K562 (cell line): Measurements from ENCODE around the gene HTR1D. TPM values are rescaled to one million over a fixed set of nuclear protein-coding genes. Genes with fewer than 3 reads are reported as not detected.

Source experiments
- ATAC-seq: fragments of 200-7000 bp; cut with Tn5 transposase; 3 replicates; pipeline ENCODE4 v1.9.1; 2020; ENCODE audit warnings: moderate library complexity
- BruUV-seq: library from RNA; stranded (reverse); fragments of 400-500 nt; replicated peaks from 2 replicates; lab custom pipeline; 2021; lab: Mats Ljungman, UMichigan
- CTCF ChIA-PET: fragments of 300-600 bp; formaldehyde crosslinking; extraction: SDS; loops from one replicate; lab custom pipeline; 2021; ENCODE audit warnings: low intra/inter-chr PET ratio; lab: Yijun Ruan, JAX
- POLR2A ChIA-PET: fragments of 300-600, 350-650 bp; sonication (Branson Sonifier 250); formaldehyde crosslinking; extraction: SDS; loops from one replicate; lab custom pipeline; 2021; ENCODE audit warnings: antibody characterized with exemption, inconsistent platforms; lab: Yijun Ruan, JAX
- DNase-seq, 4 experiments: peaks; one replicate each; pipeline versions ENCODE4 v3.0.0 to v3.0.0-alpha.2; 2011 to 2018; ENCODE audit warnings: low spot score in 3 of 4, mixed read lengths in 3 of 4; ENCODE audit errors: extremely low read depth in 1 of 4
- FAIRE-seq: peaks from 2 replicates; lab custom pipeline; 2011; peaks lifted over from hg19 to GRCh38; lab: Jason Lieb, UNC
- H2AFZ ChIP-seq: 2 replicates; pipeline ENCODE4 v1.6.0; 2011; ENCODE audit warnings: low read depth, low read length, control low read depth, inconsistent platforms
- H3K27ac ChIP-seq: fragments of 200-600 bp; 3 replicates; pipeline ENCODE4 v1.8.0; 2011; ENCODE audit warnings: low read depth, mild to moderate bottlenecking, control low read depth, inconsistent platforms, low read length, moderate library complexity, mixed read lengths; ENCODE audit errors: extremely low read depth
- H3K27me3 ChIP-seq, 2 experiments: fragments of 300-600 bp in 1 of 2; 2 replicates in 1 of 2; 3 replicates in 1 of 2; pipeline versions ENCODE4 v1.6.0 to v1.8.0; 2011; ENCODE audit warnings: inconsistent platforms in 2 of 2, low read length in 2 of 2, mild to moderate bottlenecking in 1 of 2, mixed read lengths in 1 of 2, moderate library complexity in 1 of 2; ENCODE audit not compliant: control insufficient read depth in 2 of 2, insufficient read depth in 2 of 2
- H3K36me3 ChIP-seq: fragments of 300-600 bp; 3 replicates; pipeline ENCODE4 v1.8.0; 2011; ENCODE audit warnings: mild to moderate bottlenecking, low read length, inconsistent platforms; ENCODE audit not compliant: control insufficient read depth, insufficient read depth
- H3K4me1 ChIP-seq, 2 experiments: fragments of 200-600 bp in 1 of 2; replicated peaks in 1 of 2; 2 replicates in 1 of 2; 3 replicates in 1 of 2; pipeline versions ENCODE4 v1.5.1 to v1.8.0; 2011; ENCODE audit warnings: inconsistent platforms in 2 of 2, low read length in 2 of 2, mild to moderate bottlenecking in 1 of 2, mixed read lengths in 1 of 2, moderate library complexity in 1 of 2; ENCODE audit not compliant: control insufficient read depth in 2 of 2, insufficient read depth in 2 of 2
- H3K4me2 ChIP-seq: 2 replicates; pipeline ENCODE4 v1.6.1; 2011; ENCODE audit warnings: low read length, control low read depth, inconsistent platforms, mixed read lengths; ENCODE audit not compliant: insufficient read depth
- H3K4me3 ChIP-seq: fragments of 200-600 bp; sonication (generic), shearing (Covaris generic); 2 replicates; pipeline ENCODE4 v1.5.1; 2016; ENCODE audit warnings: control low read depth, inconsistent platforms
- H3K79me2 ChIP-seq: fragments of 200-600 bp; 3 replicates; pipeline ENCODE4 v1.8.0; 2011; ENCODE audit warnings: low read length, inconsistent platforms; ENCODE audit not compliant: control insufficient read depth, insufficient read depth
- H3K9ac ChIP-seq, 2 experiments: 2 replicates each; pipeline versions ENCODE4 v1.6.0 to v1.6.1; 2011; ENCODE audit warnings: low read depth in 2 of 2, low read length in 2 of 2, control low read depth in 1 of 2, inconsistent platforms in 1 of 2, mild to moderate bottlenecking in 1 of 2, mixed read lengths in 1 of 2; ENCODE audit not compliant: insufficient read depth in 1 of 2
- H3K9me1 ChIP-seq: one replicate; pipeline ENCODE4 v1.6.0; 2011; ENCODE audit warnings: inconsistent platforms, mild to moderate bottlenecking, low read length, moderate library complexity; ENCODE audit not compliant: control insufficient read depth, insufficient read depth
- H3K9me3 ChIP-seq: replicated peaks from 2 replicates; pipeline ENCODE4 v1.5.1; 2011; ENCODE audit warnings: low read depth, low read length, inconsistent platforms; ENCODE audit not compliant: control insufficient read depth, insufficient read depth
- H4K20me1 ChIP-seq: replicated peaks from 2 replicates; pipeline ENCODE4 v1.6.1; 2011; ENCODE audit warnings: low read length, inconsistent platforms, mixed read lengths; ENCODE audit not compliant: control insufficient read depth, insufficient read depth
- CHD2 ChIP-seq: IDR thresholded peaks from 2 replicates; pipeline ENCODE4 v1.6.1; 2011; ENCODE audit warnings: low read depth, low read length
- KLF10 ChIP-seq: fragments of 250-450 bp; sonication (Bioruptor Pico); IDR thresholded peaks from 2 replicates; pipeline ENCODE4 v1.6.1; 2021; ENCODE audit warnings: matching md5 sums
- MAFK ChIP-seq: IDR thresholded peaks from 2 replicates; pipeline ENCODE4 v1.6.1; 2011; ENCODE audit warnings: low read length, improper control_type of control experiment
- MYC ChIP-seq, 2 experiments: fragments of 250-450 bp in 1 of 2; sonication (Bioruptor Pico) in 1 of 2; IDR thresholded peaks; 2 replicates each; pipeline versions ENCODE4 v1.5.1 to v1.6.1; 2012 to 2021; ENCODE audit warnings: low read depth in 2 of 2, borderline replicate concordance in 1 of 2, improper control_type of control experiment in 1 of 2, low read length in 1 of 2, mild to moderate bottlenecking in 1 of 2, moderate library complexity in 1 of 2
- ZKSCAN1 ChIP-seq: fragments of 150-350 bp; IDR thresholded peaks from 2 replicates; pipeline ENCODE4 v1.6.1; 2016; ENCODE audit warnings: low read depth, low read length
- ZNF146 ChIP-seq: IDR thresholded peaks from one replicate; pipeline ENCODE4 v1.6.1; 2018; ENCODE audit warnings: missing compliant biosample characterization; ENCODE audit not compliant: unreplicated experiment
- ZNF316 ChIP-seq: fragments of 450-650 bp; IDR thresholded peaks from 2 replicates; pipeline ENCODE4 v1.6.1; 2016
- ZNF77 ChIP-seq: fragments of 250-450 bp; sonication (Bioruptor Pico); IDR thresholded peaks from 2 replicates; pipeline ENCODE4 v1.5.0; 2020
- WGBS: fragments of 100-300 bp; shearing (Covaris generic); methylation state at CpG from one replicate; pipeline ENCODE4 v1.1.6; 2016; ENCODE audit warnings: low coverage, mixed read lengths; ENCODE audit not compliant: insufficient coverage; ENCODE audit errors: missing lambda C conversion rate; 5-methylcytosine and 5-hydroxymethylcytosine counted together
- in situ Hi-C: fragments of 300-500 bp; cut with MboI; formaldehyde crosslinking; loops from 4 replicates; pipeline ENCODE4 v1.15.0; 2018; ENCODE audit warnings: inconsistent platforms, mixed read lengths
- intact Hi-C: fragments of 100-400 bp; cut with micrococcal nuclease; formaldehyde crosslinking; loops from 2 replicates; pipeline ENCODE4 v1.14.2; 2022
- polyA plus RNA-seq, 8 experiments: library from polyadenylated mRNA; depleted of rRNA in 4 of 8; stranded (reverse) in 5 of 8; unstranded in 3 of 8; fragments of >200 nt; fragmentation: Nextera tagmentation in 2 of 8; fragmentation: Illumina TruSeq in 1 of 8; extraction: Ambion mirVana in 2 of 8; extraction: Trizol in 1 of 8; gene quantifications; 2 replicates each; pipeline versions ENCODE4 v1.2.1 to v1.2.3, GENCODE V29; 2011 to 2014; ENCODE audit warnings: inconsistent platforms in 1 of 8, missing spikeins in 1 of 8
- total RNA-seq, 7 experiments: library from RNA; depleted of rRNA in 6 of 7; stranded (reverse); fragments of >200 nt in 6 of 7; fragmentation: Illumina TruSeq in 2 of 7; extraction: Trizol in 2 of 7; gene quantifications; 2 replicates each; pipeline versions ENCODE4 v1.2.1 to v1.2.3, GENCODE V29; 2011 to 2021; ENCODE audit warnings: low replicate concordance in 1 of 7
- TF ChIP-seq, protein P1 (sequence below): sonication (generic); formaldehyde crosslinking; IDR thresholded peaks from 2 replicates; pipeline ENCODE4 v1.8.0; 2022; ENCODE audit warnings: mild to moderate bottlenecking, missing genetic modification reagents
- TF ChIP-seq, protein P2 (sequence below): fragments of 200-800 bp; sonication (Bioruptor generic); IDR thresholded peaks from 2 replicates; pipeline ENCODE4 v1.6.1; 2017; ENCODE audit warnings: missing genetic modification characterization, missing compliant biosample characterization

The HTR1D gene
- total and polyA plus RNA-seq, 9 of the 15 experiments (the other 6 are each of a cell fraction or from before 2014, with no cell fraction given), result 0.03 to 0.09 (median 0.04) TPM; not detected in 4

DNA sequence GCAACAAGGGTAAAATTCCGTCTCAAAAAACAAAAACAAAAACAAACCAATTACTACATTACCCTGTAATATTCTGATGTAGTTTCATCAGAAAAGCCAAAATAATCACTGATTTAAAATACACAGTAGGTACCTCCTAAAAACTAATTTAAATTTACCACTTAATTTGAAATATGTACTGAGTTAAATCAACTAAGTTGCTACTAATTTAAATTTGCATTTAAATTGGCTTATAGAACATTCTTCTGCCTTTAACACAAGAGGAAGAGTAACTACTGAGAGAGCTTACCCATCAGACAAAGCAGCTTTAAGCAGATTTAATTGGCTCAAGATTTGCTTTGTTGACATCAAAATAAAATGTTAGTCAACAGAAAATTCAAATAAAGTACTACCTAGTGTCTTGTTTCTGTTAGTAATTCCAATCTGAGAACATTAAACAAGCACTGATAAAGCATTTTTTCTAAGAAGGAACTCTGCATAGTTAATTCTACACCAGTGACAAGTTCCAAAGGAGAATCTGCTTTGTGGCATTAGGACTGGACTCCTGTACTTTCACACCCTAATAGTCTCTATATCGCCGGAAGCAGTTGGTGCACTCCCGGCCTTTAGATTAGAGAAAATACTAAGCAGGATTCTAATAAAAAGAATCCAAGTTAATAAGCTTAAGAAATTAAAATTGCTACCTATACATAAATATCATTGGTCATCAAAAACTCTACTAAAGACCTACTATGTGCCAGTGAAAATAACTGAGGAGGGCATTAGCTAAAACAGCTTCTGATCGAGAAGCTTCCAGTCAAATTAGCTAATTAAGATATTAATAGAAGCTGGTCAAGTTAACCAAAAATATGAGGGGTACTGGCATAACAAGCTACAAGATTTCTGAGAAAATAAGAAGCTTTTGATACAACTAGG is 57.1 kb downstream of the HTR1D start:
- no peak for ATAC-seq

More for the DNA sequence above, 57.1 kb downstream of the HTR1D start:
- 64% methylated on average over 5 of the region's 5 CpGs for WGBS
- in situ Hi-C loops, result no loop called here
- BruUV-seq, result no TSS peak
- Histone ChIP-seq H3K79me2 (peaks cover 67% of the 10 kb centered on the region), H3K9me3 (no peaks in the 10 kb centered on the region), H3K36me3 (no peaks in the 10 kb centered on the region), H3K4me1 (peaks cover 4 to 5% of the 10 kb centered on the region in 2 experiments; a peak in 2 of 5 replicates), H3K4me3 (no peak overlapping the region), H4K20me1 (peaks cover 4% of the 10 kb centered on the region; the same call in 1 of the 2 replicates), H3K9ac (no peak overlapping the region), H3K9me1 (no peaks in the 10 kb centered on the region), H3K27ac (no peak overlapping the region), H2AFZ (no peak overlapping the region), H3K27me3 (no peaks in the 10 kb centered on the region), H3K4me2 (no peak overlapping the region)
- DNase-seq, result no peak
- no peak for FAIRE-seq
- POLR2A ChIA-PET, result interaction anchor here (0.6 to 3.6 kb wide), 7 partner anchors 8 to 491 kb away, joined by 3 to 15 read pairs (median 4); partner anchors contain the start of gene LUZP1
- intact Hi-C loops, result no loop called here
- TF ChIP-seq MAFK (no peak), MYC (IDR thresholded peaks at IDR 0.05; ENCODE audit: low read depth, low read length) (no peak), MYC (CRISPR knock-in tag; IDR thresholded peaks at IDR 0.05; ENCODE audit: borderline replicate concordance, low read depth) (no peak), ZKSCAN1 (peak; percentile 79), ZNF77 (CRISPR knock-in tag) (no peak), ZNF316 (peak; percentile 57), KLF10 (no peak), ZNF146 (no peak), CHD2 (no peak)
- TF ChIP-seq, protein P1, sequence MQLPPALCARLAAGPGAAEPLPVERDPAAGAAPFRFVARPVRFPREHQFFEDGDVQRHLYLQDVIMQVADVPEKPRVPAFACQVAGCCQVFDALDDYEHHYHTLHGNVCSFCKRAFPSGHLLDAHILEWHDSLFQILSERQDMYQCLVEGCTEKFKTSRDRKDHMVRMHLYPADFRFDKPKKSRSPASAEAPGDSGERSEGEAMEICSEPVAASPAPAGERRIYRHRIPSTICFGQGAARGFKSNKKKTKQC (CRISPR knock-in tag), result no peak
- TF ChIP-seq, protein P2, sequence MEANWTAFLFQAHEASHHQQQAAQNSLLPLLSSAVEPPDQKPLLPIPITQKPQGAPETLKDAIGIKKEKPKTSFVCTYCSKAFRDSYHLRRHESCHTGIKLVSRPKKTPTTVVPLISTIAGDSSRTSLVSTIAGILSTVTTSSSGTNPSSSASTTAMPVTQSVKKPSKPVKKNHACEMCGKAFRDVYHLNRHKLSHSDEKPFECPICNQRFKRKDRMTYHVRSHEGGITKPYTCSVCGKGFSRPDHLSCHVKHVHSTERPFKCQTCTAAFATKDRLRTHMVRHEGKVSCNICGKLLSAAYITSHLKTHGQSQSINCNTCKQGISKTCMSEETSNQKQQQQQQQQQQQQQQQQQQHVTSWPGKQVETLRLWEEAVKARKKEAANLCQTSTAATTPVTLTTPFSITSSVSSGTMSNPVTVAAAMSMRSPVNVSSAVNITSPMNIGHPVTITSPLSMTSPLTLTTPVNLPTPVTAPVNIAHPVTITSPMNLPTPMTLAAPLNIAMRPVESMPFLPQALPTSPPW (CRISPR knock-in tag), result no peak
- CTCF ChIA-PET, result interaction anchor here (0.5 kb wide), 1 partner anchor 11 kb away, joined by 4 read pairs; no protein-coding TSS in a partner anchor
